AG20443 (cell line): ENCODE results near the gene UCP3.
A peak's percentile ranks its signal among the peaks of the same experiment; 100 is the strongest.

Experiments
- DNase-seq: peaks from one replicate; pipeline ENCODE4 v3.0.0; 2012; ENCODE audit warnings: low spot score, mixed read lengths

The UCP3 gene

DNA sequence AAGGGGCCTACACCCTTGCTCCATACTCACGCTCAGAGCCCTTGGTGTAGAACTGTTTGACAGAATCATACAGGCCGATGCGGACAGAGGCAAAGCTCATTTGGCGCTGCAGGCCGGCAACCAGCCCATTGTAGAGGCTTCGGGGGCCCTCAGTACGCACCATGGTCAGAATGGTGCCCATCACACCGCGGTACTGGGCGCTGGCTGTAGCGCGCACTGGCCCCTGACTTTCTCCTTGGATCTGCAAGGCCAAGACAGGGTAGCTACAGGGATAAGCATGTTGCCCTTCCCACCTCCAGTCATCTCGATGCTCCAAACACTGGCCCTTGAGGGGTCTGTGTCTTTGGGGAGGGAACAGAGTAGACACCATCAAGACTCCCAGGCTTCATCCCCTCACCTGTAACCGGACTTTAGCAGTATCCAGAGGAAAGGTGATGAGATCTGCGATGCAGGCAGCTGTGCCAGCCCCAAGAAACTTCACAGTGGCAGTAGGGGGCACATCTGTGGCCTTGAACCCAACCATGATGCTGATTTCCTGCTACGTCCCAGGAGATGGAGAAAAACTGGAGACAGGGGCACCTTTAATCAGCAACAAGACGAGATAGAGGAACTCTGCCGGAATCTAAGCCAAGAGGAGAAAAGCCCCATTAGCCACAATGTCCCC, 30.9 kb downstream of the UCP3 start:
- DNase-seq = no peak

GRCh38 chr11:73976451-73977151, 32.3 kb downstream of the UCP3 start:
- no peak for DNase-seq

DNA sequence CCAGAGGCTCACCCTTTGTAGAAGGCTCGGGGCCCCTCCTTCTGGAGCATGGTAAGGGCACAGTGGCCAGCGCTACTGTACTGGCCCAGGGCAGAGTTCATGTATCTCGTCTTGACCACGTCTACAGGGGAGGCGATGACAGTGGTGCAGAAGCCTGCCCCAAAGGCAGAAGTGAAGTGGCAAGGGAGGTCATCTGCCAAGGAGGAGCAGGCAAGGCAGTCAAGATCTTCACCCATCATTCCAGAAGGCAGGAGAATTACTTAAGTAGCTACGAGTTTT, 33.5 kb downstream of the UCP3 start:
- no peak for DNase-seq

GRCh38 chr11:73974604-73975478, 34.0 kb downstream of the UCP3 start:
- DNase-seq = no peak

- DNase-seq = no peak
These were observed 36.0 kb downstream of the UCP3 start for GRCh38 chr11:73972620-73973449.

DNA sequence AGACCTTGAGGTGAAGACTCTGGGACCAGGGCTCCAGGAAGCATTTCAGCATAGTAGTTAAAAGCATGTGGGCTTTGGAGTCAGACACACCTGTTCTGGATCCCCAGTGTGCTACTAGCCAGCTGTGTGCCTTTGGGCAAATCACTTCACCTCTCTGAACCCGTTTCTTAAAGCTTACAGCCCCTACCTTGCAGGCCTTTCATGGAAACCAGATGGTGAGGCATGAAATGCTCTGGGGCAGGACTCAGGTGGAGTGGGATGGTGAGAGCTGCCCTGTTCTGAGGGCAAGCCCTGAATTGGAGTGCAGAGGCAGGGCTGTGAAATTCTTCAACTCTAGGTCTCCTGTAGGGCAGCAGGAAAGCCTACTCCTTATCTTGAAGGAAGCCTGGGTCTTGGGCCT, 36.7 kb downstream of the UCP3 start:
- no peak for DNase-seq

DNA sequence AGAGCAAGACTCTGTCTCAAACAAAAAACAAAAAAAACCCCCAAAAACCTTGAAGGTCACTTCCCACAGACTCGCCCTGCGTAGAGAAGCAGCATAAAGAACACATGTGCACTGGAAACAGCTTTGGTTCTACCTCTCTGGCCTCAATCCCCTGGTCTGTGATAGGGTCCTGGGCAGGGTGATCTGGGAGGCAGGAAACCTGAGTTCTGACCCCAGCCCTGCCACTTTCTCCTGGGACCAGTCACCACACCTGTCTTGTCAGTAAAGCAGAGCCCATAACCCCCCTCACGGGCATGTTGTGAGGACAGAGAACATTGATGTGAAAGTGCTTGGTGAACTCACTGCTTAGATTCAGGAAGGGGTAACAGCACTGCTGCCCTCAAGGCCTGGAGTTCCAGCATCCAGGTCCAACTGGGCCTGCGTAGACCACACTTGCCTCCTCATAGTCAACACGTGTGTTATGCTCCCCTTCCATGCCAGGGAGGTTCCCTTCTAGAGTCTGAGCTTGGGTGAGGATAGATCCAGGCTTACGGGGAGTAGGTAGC, 37.6 kb downstream of the UCP3 start:
- no peak for DNase-seq

GRCh38 chr11:73969991-73970800, 38.7 kb downstream of the UCP3 start:
- no peak for DNase-seq

GRCh38 chr11:73969091-73969490, 39.8 kb downstream of the UCP3 start:
- no peak for DNase-seq

GRCh38 chr11:73968356-73968966, 40.4 kb downstream of the UCP3 start:
- no peak for DNase-seq

- DNase-seq = no peak
These were observed 43.1 kb downstream of the UCP3 start for GRCh38 chr11:73965764-73966121.

DNA sequence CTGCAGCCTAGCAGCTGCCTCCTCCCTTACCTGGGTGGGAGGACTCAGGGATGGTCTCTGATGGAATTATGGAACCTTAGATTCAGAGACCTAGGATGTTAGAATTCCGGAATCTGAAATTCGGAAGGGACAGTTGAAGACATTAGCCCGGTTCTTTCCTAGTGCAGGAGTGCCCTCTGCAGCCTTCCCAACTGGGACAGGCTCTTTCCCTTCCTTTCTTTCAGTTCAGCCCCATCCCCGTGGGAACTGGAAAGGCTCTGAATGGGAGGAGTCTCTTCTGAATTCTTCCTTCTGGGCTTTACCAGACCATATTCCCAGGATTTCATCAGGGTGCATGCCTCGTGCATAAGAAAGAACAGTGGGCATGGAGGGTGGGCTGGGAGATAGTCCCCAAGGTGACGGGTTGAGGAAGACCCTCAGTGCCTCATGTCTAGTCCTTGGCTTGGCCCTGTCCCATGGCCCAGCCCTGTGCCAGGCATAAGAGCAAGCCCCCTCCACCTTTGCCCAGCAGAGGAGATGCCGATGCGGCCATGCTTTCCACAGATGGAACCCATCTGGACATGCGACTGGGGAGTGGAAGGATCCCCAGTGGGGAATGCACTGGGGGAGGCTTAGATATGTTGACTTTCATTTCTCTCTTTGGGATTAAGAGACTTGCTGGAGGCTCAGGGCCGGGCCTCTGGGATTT, 43.7 kb downstream of the UCP3 start:
- DNase-seq = no peak

- no peak for DNase-seq
These were observed 45.0 kb downstream of the UCP3 start for GRCh38 chr11:73963861-73964260.

GRCh38 chr11:73962101-73962705, 46.7 kb downstream of the UCP3 start:
- DNase-seq = no peak

DNA sequence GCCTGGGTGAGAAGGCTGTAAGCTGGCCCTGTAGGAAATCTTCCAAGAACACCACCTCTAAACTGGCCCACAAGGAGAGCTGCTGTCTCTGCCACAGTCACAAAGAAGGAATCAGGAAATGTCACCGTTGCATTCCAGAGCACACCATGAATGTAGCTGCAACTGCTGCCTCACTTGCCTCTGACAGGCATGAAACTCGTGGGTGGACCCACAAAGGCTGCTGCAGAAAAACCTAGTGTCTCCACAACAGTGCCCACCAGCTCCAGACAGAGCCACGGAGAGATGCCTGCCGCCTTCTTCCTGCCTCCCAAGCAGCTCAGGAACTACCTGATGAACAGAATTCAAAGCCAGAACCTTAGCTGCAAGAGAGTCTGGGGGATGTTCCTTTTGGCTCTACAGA, 47.6 kb downstream of the UCP3 start:
- DNase-seq = peak; percentile 56

GRCh38 chr11:73958521-73959141, 50.3 kb downstream of the UCP3 start:
- no peak for DNase-seq

DNA sequence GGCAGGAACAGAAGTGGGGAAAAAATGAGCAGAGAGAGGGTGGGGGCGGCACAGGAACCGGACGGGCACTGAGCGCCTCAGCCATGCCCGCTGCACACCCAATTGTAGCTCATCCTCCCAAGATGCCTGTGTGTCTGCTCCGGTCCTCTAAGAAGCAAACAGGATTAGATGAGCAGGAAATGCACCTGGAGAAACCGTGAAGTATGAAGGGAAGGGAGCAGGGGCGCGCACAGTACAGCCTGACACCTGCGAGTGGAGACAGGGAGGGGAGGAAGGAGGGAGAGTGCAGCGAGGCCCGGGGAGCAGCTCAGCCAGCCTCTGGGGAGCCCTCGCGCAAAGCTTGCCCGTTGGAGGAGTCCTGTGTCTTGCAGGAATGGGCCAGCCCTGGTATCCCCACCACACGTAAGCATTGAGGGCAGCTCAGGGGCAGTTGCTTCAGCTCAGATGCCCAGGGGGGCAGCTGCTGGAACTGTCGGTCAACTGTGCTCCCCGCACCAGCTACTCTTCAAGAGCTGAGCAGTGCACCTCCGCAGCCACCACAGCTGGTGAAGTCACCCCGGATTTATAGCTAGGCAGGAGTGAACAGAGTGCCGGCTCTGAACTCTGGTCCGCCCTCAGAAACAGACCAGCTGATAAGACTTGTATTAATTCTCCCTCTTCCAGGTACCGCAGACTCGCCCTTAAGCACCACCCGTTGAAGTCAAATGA, 51.1 kb downstream of the UCP3 start:
- DNase-seq = no peak

DNA sequence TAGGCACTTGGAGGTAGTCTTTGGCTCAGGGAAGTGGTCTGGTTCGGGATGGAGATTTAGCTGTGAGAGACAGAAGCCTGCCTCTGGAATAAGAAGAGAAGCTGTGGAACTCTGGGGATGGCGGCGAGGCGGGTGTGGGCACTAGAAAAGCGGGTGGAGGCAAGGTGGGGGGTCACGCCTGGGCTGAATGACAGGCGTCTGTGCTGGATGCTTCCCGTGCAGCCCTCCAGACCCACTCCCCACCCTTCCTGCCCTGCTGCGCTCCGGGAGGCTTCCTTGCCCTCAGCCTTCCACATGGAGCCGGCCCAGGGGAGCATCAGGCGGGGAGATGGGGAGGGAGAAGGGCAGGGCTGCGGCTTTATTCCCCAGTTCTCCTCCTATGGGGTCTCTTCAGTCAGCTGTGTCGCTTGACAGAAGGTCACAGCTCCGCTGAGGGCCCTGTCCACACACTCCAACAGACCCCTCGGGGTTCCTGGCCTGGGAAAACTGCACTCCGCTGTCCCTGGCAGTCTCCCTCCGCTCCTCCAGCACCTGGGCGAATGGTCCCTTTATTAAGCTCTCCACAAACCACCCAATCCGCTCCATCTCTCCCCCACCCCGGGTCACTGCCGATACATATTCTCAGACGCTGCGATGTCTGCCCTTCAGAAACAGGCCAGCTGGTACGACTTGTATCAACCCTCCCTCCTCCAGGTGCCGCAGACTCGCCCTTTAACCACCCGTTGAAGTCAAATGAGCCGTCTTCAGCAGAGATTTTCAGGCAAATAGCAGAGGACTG, 51.8 kb downstream of the UCP3 start:
- no peak for DNase-seq
